HCT116 (cell line): Measurements from ENCODE around the gene HYCC2. TPM values are rescaled to one million over a fixed set of nuclear protein-coding genes. Genes with fewer than 3 reads are reported as not detected.

Source experiments
- ATAC-seq: fragments of 200-7000 bp; cut with Tn5 transposase; 2 replicates; pipeline ENCODE4 v1.9.1; 2020; ENCODE audit warnings: mild to moderate bottlenecking, moderate library complexity
- BruUV-seq: library from RNA; stranded (reverse); fragments of 400-500 nt; replicated peaks from 2 replicates; lab custom pipeline; 2021; lab: Mats Ljungman, UMichigan
- CTCF ChIA-PET: fragments of 300-600 bp; sonication (Branson Sonifier 250); formaldehyde crosslinking; loops from one replicate; lab custom pipeline; 2021; ENCODE audit warnings: antibody characterized with exemption; lab: Charles Lee
- POLR2A ChIA-PET: fragments of 300-600, 350-600 bp; sonication (Branson Sonifier 250); formaldehyde crosslinking; loops from one replicate; lab custom pipeline; 2021; ENCODE audit warnings: antibody characterized with exemption; lab: Charles Lee
- RAD21 ChIA-PET, 2 experiments: fragments of 300-600 bp; sonication (Branson Sonifier 250); formaldehyde crosslinking; loops; one replicate each; lab custom pipeline; 2023; ENCODE audit warnings: low total read pairs in 2 of 2; ENCODE audit not compliant: uncharacterized antibody in 2 of 2, unreplicated experiment in 2 of 2, low non-redundant PET in 1 of 2; lab: Charles Lee
- DNase-seq: peaks from one replicate; pipeline ENCODE4 v3.0.0-alpha.2; 2010; ENCODE audit warnings: low read depth, low spot score
- H2AFZ ChIP-seq: fragments of 200-600 bp; shearing (Covaris generic), sonication (generic); 2 replicates; pipeline ENCODE4 v1.6.1; 2017; ENCODE audit warnings: low read depth, mixed run types, mixed read lengths, antibody characterized with exemption, low read length; ENCODE audit not compliant: poor library complexity, severe bottlenecking
- H3K27ac ChIP-seq: 2 replicates; pipeline ENCODE4 v1.5.1; 2012; ENCODE audit warnings: low read depth, low read length
- H3K27me3 ChIP-seq: fragments of 200-600 bp; sonication (generic); 2 replicates; pipeline ENCODE4 v1.6.1; 2016; ENCODE audit warnings: mixed run types, low read length, mixed read lengths; ENCODE audit not compliant: insufficient read depth
- H3K36me3 ChIP-seq, 2 experiments: fragments of 200-500 bp in 1 of 2; fragments of 200-600 bp in 1 of 2; sonication (Bioruptor generic) in 1 of 2; sonication (generic) in 1 of 2; 2 replicates each; pipeline versions ENCODE4 v1.5.1 to v1.6.1; 2014 to 2016; ENCODE audit warnings: low read length in 2 of 2, inconsistent platforms in 1 of 2, mixed read lengths in 1 of 2, mixed run types in 1 of 2; ENCODE audit not compliant: insufficient read depth in 2 of 2, control insufficient read depth in 1 of 2
- H3K4me1 ChIP-seq, 2 experiments: fragments of 200-600 bp in 1 of 2; sonication (generic) in 1 of 2; 2 replicates each; pipeline versions ENCODE4 v1.5.1 to v1.6.1; 2012 to 2017; ENCODE audit warnings: low read length in 2 of 2, inconsistent platforms in 1 of 2, mild to moderate bottlenecking in 1 of 2, mixed read lengths in 1 of 2, mixed run types in 1 of 2, moderate library complexity in 1 of 2; ENCODE audit not compliant: insufficient read depth in 2 of 2, control insufficient read depth in 1 of 2
- H3K4me2 ChIP-seq: fragments of 200-600 bp; sonication (generic); 2 replicates; pipeline ENCODE4 v1.6.1; 2017; ENCODE audit warnings: mixed run types, low read length, mixed read lengths
- H3K4me3 ChIP-seq, 2 experiments: fragments of 200-600 bp in 1 of 2; sonication (generic) in 1 of 2; replicated peaks in 1 of 2; 2 replicates each; pipeline ENCODE4 v1.5.1; 2011 to 2016; ENCODE audit warnings: low read length in 2 of 2, control low read depth in 1 of 2, low read depth in 1 of 2, mild to moderate bottlenecking in 1 of 2, mixed read lengths in 1 of 2, mixed run types in 1 of 2
- H3K79me2 ChIP-seq: fragments of 200-600 bp; sonication (generic); 2 replicates; pipeline ENCODE4 v1.6.1; 2017; ENCODE audit warnings: mild to moderate bottlenecking, mixed run types, low read length, moderate library complexity, mixed read lengths; ENCODE audit not compliant: insufficient read depth
- H3K9ac ChIP-seq: fragments of 200-600 bp; sonication (generic); 2 replicates; pipeline ENCODE4 v1.6.1; 2016; ENCODE audit warnings: low read length, mixed read lengths
- H3K9me2 ChIP-seq: fragments of 200-600 bp; sonication (generic), shearing (Covaris generic); 2 replicates; pipeline ENCODE4 v1.6.1; 2017; ENCODE audit warnings: mixed run types, mild to moderate bottlenecking, moderate library complexity; ENCODE audit not compliant: insufficient read depth
- H3K9me3 ChIP-seq, 2 experiments: fragments of 200-500 bp in 1 of 2; fragments of 200-600 bp in 1 of 2; sonication (Bioruptor generic) in 1 of 2; sonication (generic) in 1 of 2; 2 replicates each; pipeline ENCODE4 v1.6.1; 2014 to 2017; ENCODE audit warnings: low read length in 2 of 2, mixed read lengths in 2 of 2, inconsistent platforms in 1 of 2, low read depth in 1 of 2, mild to moderate bottlenecking in 1 of 2, mixed run types in 1 of 2, moderate library complexity in 1 of 2; ENCODE audit not compliant: control insufficient read depth in 1 of 2, insufficient read depth in 1 of 2
- H4K20me1 ChIP-seq: fragments of 200-600 bp; sonication (generic), shearing (Covaris generic); 2 replicates; pipeline ENCODE4 v1.6.1; 2017; ENCODE audit warnings: mixed run types, mild to moderate bottlenecking, moderate library complexity; ENCODE audit not compliant: insufficient read depth
- ATF3 ChIP-seq: IDR thresholded peaks from 2 replicates; pipeline ENCODE4 v1.6.1; 2012
- CEBPB ChIP-seq: IDR thresholded peaks from 2 replicates; pipeline ENCODE4 v1.6.1; 2012; ENCODE audit warnings: low read depth
- CTCF ChIP-seq, 3 experiments: fragments of 200-600 bp in 1 of 3; sonication (generic) in 1 of 3; IDR thresholded peaks in 2 of 3; conservative IDR thresholded peaks in 1 of 3; 2 replicates each; pipeline ENCODE4 v1.5.1; 2012 to 2017; ENCODE audit warnings: low read depth in 2 of 3, low read length in 2 of 3, antibody characterized with exemption in 1 of 3, borderline replicate concordance in 1 of 3, control low read depth in 1 of 3, mild to moderate bottlenecking in 1 of 3, mixed read lengths in 1 of 3, mixed run types in 1 of 3, moderate library complexity in 1 of 3; ENCODE audit not compliant: insufficient read depth in 1 of 3
- EZH2 ChIP-seq: fragments of 200-600 bp; sonication (generic); IDR thresholded peaks from 2 replicates; pipeline ENCODE4 v1.6.1; 2017; ENCODE audit warnings: antibody characterized with exemption, mixed run types
- EZH2phosphoT487 ChIP-seq: fragments of 200-600 bp; IDR thresholded peaks from 2 replicates; pipeline ENCODE4 v1.6.1; 2018; ENCODE audit warnings: antibody characterized with exemption, borderline replicate concordance
- FOSL1 ChIP-seq: IDR thresholded peaks from 2 replicates; pipeline ENCODE4 v1.6.1; 2012; ENCODE audit warnings: low read depth
- JUND ChIP-seq: IDR thresholded peaks from 2 replicates; pipeline ENCODE4 v1.6.1; 2012
- POLR2A ChIP-seq: IDR thresholded peaks from 2 replicates; pipeline ENCODE4 v1.7.0; 2011; ENCODE audit warnings: borderline replicate concordance; ENCODE audit not compliant: insufficient read depth, insufficient read length; ENCODE audit errors: extremely low read depth
- POLR2AphosphoS5 ChIP-seq: IDR thresholded peaks from 2 replicates; pipeline ENCODE4 v1.6.1; 2011; ENCODE audit warnings: mild to moderate bottlenecking, low read depth, low read length, moderate library complexity
- RAD21 ChIP-seq: IDR thresholded peaks from 2 replicates; pipeline ENCODE4 v1.6.1; 2012; ENCODE audit warnings: low read depth, mild to moderate bottlenecking
- REST ChIP-seq: IDR thresholded peaks from 2 replicates; pipeline ENCODE4 v1.6.1; 2012; ENCODE audit warnings: low read depth
- SP1 ChIP-seq: IDR thresholded peaks from 2 replicates; pipeline ENCODE4 v1.6.1; 2012; ENCODE audit warnings: low read depth
- TCF7L2 ChIP-seq: IDR thresholded peaks from 2 replicates; pipeline ENCODE4 v1.7.0; 2011; ENCODE audit warnings: borderline replicate concordance, inconsistent platforms; ENCODE audit not compliant: insufficient read depth, insufficient read length; ENCODE audit errors: extremely low read depth
- YY1 ChIP-seq: IDR thresholded peaks from 2 replicates; pipeline ENCODE4 v1.6.1; 2011; ENCODE audit warnings: low read length, low read depth, moderate library complexity, mild to moderate bottlenecking; ENCODE audit not compliant: insufficient replicate concordance; ENCODE audit errors: extremely low read depth
- ZBTB33 ChIP-seq: IDR thresholded peaks from 2 replicates; pipeline ENCODE4 v1.6.1; 2011; ENCODE audit warnings: mild to moderate bottlenecking, low read length, moderate library complexity; ENCODE audit not compliant: insufficient replicate concordance; ENCODE audit errors: extremely low read depth
- ZFX ChIP-seq: fragments of 450-650 bp; IDR thresholded peaks from 2 replicates; pipeline ENCODE4 v1.6.1; 2017
- ZNF274 ChIP-seq: fragments of 200-500 bp; sonication (Bioruptor generic); IDR thresholded peaks from 2 replicates; pipeline ENCODE4 v1.6.1; 2014; ENCODE audit warnings: mild to moderate bottlenecking, low read depth, low read length, inconsistent platforms
- intact Hi-C: fragments of 100-400 bp; cut with micrococcal nuclease; formaldehyde crosslinking; loops from 2 replicates; pipeline ENCODE4 v1.10.0; 2022
- total RNA-seq: library from RNA; stranded (reverse); gene quantifications from one replicate; pipeline ENCODE4 v1.2.1, GENCODE V29; 2021; ENCODE audit not compliant: unreplicated experiment

HYCC2 gene
- total RNA-seq, 1 experiment from 2014 or later = 9.9 TPM

GRCh38 chr2:201064797-201065329 lies 6.6 kb downstream of the HYCC2 start:
- H3K79me2 ChIP-seq = peaks cover 51% of the 10 kb centered on the region
- intact Hi-C loops = no loop called here
- POLR2A ChIA-PET = interaction anchor here (0.7 to 1.0 kb wide), 2 partner anchors 9 to 175 kb away, joined by 3 read pairs; partner anchors contain the start of gene NIF3L1

More at GRCh38 chr2:201064797-201065329, 6.6 kb downstream of the HYCC2 start:
- H3K27me3 ChIP-seq = no peaks in the 10 kb centered on the region
- no peaks in the 10 kb centered on the region for H3K9me3 ChIP-seq
- CTCF ChIA-PET = no interaction called here
- H2AFZ ChIP-seq = no peak overlapping the region
- no peaks in the 10 kb centered on the region for H4K20me1 ChIP-seq
- H3K9me2 ChIP-seq = no peaks in the 10 kb centered on the region
- no peak overlapping the region for H3K27ac ChIP-seq
- no peak overlapping the region for H3K4me2 ChIP-seq
- H3K4me1 ChIP-seq = peaks cover 0 to 8% of the 10 kb centered on the region in 2 experiments; a peak in 2 of 4 replicates
- DNase-seq (no peak), ATAC-seq (no peak)
- H3K9ac ChIP-seq = no peak overlapping the region
- H3K36me3 ChIP-seq = no peaks in the 10 kb centered on the region
- H3K4me3 ChIP-seq = no peak overlapping the region
- BruUV-seq = no TSS peak
- TF ChIP-seq FOSL1 = no peak
- no peak for TF ChIP-seq ATF3
- TF ChIP-seq ZBTB33 = no peak
- no peak for TF ChIP-seq RAD21
- no peak for TF ChIP-seq POLR2AphosphoS5
- TF ChIP-seq TCF7L2 = no peak
- TF ChIP-seq EZH2phosphoT487 = no peak
- TF ChIP-seq JUND = no peak
- TF ChIP-seq SP1 = no peak
- no peak for TF ChIP-seq CTCF (IDR thresholded peaks at IDR 0.05 in 2 of 3, conservative IDR thresholded peaks at IDR 0.05 in 1 of 3; ENCODE audit: borderline replicate concordance in 1 of 3, insufficient read depth in 1 of 3, low read depth in 2 of 3, low read length in 2 of 3)
- no peak for TF ChIP-seq REST
- TF ChIP-seq CEBPB = no peak
- TF ChIP-seq ZNF274 = no peak
- TF ChIP-seq ZFX = no peak
- no peak for TF ChIP-seq YY1
- TF ChIP-seq EZH2 = no peak
- no peak for TF ChIP-seq POLR2A
- TF ChIP-seq, all 23 proteins: peak for 0
- RAD21 ChIA-PET = no interaction called here
